PFSK-1 (cell line): Measurements from ENCODE around the gene UQCRQ.

ENCODE experiments used
- FOXP2 ChIP-seq: optimal IDR thresholded peaks from 2 replicates; pipeline ENCODE3; 2011; ENCODE audit warnings: borderline replicate concordance, control low read depth, inconsistent platforms; ENCODE audit not compliant: insufficient read depth; ENCODE audit errors: extremely low read length, extremely low read depth
- POLR2AphosphoS5 ChIP-seq: IDR thresholded peaks from 2 replicates; pipeline ENCODE4 v1.6.1; 2012; ENCODE audit warnings: low read depth, mild to moderate bottlenecking, control low read depth, low read length, moderate library complexity
- SIN3A ChIP-seq: IDR thresholded peaks from 2 replicates; pipeline ENCODE4 v1.6.1; 2012; ENCODE audit warnings: mild to moderate bottlenecking, low read length, moderate library complexity, borderline replicate concordance; ENCODE audit not compliant: insufficient read depth
- TAF1 ChIP-seq: IDR thresholded peaks from 2 replicates; pipeline ENCODE4 v1.6.1; 2012; ENCODE audit warnings: low read length, control low read depth, borderline replicate concordance; ENCODE audit not compliant: insufficient read depth
- TF ChIP-seq, protein P1 (sequence below), 2 experiments: IDR thresholded peaks; 2 replicates each; pipeline versions ENCODE4 v1.6.1 to v1.8.0; 2011 to 2012; ENCODE audit warnings: low read depth in 2 of 2, low read length in 2 of 2, control low read depth in 1 of 2, inconsistent platforms in 1 of 2, mild to moderate bottlenecking in 1 of 2, moderate library complexity in 1 of 2; ENCODE audit not compliant: insufficient read depth in 1 of 2

Gene UQCRQ

DNA sequence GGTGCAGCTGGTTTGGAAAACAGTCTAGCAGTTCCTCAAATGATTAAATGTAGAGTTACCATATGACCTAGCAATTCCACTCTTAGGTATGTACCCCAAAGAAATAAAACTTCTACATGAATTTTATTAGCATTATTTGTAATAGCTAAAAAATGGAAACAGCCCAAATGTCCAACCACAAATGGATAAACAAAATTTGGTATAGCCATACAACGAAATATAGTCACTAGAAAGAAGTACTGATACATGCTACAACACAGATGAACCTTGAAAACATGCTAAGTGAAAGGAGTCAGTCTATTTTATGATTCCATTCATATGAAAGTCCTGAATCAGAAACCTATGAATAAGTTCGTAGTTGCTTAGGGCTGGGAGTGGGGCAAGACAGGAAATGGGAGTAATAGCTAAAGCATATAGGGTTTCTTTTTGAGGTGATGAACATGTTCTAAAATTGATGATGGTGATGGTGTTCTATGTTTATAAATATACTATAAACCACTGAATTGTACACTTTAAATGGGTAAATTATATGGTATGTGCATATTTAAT lies 6.5 kb upstream of the UQCRQ start:
- no peak for TF ChIP-seq FOXP2

DNA sequence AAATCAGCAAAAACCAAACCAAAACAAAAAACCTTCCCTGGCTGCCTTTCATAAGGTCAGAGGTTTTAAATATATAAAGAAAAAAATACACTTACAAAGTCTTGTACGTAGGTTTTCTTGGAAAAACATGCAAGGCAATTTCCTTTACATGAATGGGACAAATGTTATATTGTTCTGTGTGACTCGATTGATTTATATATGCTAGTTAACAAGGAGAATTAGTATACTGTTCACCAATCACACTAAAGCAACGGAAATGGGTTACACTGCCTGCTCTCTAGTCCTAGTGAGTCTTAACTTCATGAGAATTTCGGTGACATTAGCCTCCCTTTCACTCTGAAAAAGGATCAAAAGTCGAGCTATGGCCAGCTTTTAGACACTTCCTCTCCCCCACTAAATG lies 5.7 kb upstream of the UQCRQ start:
- TF ChIP-seq FOXP2: no peak
- TF ChIP-seq, protein P1, sequence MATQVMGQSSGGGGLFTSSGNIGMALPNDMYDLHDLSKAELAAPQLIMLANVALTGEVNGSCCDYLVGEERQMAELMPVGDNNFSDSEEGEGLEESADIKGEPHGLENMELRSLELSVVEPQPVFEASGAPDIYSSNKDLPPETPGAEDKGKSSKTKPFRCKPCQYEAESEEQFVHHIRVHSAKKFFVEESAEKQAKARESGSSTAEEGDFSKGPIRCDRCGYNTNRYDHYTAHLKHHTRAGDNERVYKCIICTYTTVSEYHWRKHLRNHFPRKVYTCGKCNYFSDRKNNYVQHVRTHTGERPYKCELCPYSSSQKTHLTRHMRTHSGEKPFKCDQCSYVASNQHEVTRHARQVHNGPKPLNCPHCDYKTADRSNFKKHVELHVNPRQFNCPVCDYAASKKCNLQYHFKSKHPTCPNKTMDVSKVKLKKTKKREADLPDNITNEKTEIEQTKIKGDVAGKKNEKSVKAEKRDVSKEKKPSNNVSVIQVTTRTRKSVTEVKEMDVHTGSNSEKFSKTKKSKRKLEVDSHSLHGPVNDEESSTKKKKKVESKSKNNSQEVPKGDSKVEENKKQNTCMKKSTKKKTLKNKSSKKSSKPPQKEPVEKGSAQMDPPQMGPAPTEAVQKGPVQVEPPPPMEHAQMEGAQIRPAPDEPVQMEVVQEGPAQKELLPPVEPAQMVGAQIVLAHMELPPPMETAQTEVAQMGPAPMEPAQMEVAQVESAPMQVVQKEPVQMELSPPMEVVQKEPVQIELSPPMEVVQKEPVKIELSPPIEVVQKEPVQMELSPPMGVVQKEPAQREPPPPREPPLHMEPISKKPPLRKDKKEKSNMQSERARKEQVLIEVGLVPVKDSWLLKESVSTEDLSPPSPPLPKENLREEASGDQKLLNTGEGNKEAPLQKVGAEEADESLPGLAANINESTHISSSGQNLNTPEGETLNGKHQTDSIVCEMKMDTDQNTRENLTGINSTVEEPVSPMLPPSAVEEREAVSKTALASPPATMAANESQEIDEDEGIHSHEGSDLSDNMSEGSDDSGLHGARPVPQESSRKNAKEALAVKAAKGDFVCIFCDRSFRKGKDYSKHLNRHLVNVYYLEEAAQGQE (IDR thresholded peaks at IDR 0.05; ENCODE audit: insufficient read depth in 1 of 2, low read depth in 2 of 2, low read length in 2 of 2): no peak
- no peak for TF ChIP-seq SIN3A
- no peak for TF ChIP-seq POLR2AphosphoS5
- TF ChIP-seq TAF1: no peak

DNA sequence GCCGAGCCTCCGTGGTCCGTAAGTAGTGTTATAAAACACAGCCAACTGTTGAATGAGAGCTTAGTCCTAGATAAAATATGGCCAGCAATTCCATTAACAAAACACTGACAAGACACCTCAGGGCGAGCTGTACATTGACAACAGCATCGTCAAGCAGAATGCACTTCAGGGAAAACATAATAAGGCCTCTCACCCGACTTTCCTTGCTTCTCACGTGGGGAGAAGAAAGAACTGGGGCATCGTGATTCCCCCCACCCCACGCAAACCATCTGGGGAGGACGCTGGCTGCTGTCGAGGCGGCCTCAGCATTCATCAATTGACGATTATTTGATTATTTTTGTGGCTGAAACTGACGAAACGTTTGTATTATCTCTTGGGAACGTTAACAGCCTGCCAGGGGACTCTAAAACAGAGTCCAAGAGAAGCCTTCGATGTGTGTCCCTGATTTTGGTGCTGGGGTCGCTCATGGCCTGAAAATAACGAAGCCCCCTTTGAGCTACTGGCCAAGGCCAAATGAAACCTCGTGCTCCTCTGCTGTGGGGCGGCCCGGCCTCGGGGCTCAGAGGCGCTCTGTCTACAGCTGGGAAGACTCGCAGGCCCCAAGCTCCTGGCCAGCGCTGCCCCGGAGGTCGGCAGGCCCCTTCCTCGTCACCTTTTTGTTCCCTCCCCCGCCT lies 637 bp upstream of the UQCRQ start:
- TF ChIP-seq, protein P1 (IDR thresholded peaks at IDR 0.05; ENCODE audit: insufficient read depth in 1 of 2, low read depth in 2 of 2, low read length in 2 of 2): no peak
- TF ChIP-seq TAF1 (no peak), SIN3A (no peak), FOXP2 (no peak), POLR2AphosphoS5 (no peak)

DNA sequence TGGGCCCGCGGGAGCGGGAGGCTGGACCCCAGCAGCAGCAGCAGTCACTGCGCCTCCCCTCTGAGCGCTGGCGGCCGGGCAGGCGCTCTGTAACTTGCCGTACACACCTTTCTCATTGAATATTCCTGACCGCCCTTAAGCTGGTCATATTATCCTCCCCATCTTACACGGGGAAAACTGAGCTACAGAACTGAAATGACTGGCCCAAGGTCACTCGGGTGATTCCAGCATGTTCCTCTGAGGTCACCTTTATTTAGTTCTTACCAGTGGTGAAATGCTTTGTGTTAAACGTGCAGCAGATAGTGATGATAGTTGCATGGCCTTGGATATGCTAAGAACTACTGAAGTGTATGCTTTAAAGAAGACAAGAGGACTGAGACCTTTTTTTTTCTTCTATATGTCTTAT lies 607 bp downstream of the UQCRQ start:
- TF ChIP-seq, protein P1 (IDR thresholded peaks at IDR 0.05; ENCODE audit: insufficient read depth in 1 of 2, low read depth in 2 of 2, low read length in 2 of 2): no peak

DNA sequence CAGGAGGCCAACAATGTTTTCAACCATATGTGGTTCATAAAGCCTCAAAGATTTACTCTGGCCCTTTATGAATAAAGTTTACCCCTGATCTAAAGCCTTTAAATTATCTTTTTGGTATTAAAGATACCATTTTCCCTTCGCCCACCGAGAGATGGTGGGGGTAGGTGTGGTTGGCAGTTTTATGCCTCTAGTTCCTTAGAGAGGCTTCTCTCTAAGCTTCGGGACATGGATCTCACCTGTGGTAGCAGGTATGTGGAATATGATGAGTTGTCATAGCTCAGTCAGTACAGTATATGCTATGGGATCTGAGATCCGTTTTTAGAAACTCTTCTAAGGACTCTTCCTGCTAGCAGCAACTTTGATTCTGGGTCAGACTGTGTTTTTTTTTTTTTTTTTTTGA lies 2.3 kb downstream of the UQCRQ start:
- TF ChIP-seq SIN3A: no peak
- TF ChIP-seq, protein P1 (IDR thresholded peaks at IDR 0.05; ENCODE audit: insufficient read depth in 1 of 2, low read depth in 2 of 2, low read length in 2 of 2): no peak
- TF ChIP-seq TAF1: no peak
- no peak for TF ChIP-seq POLR2AphosphoS5
- TF ChIP-seq FOXP2: no peak
